Epidermal melanocyte (primary cell): ENCODE data around the gene SMIM45.

ENCODE experiments used
- DNase-seq: peaks from one replicate; pipeline ENCODE4 v3.0.0; 2011; ENCODE audit warnings: low spot score; ENCODE audit not compliant: insufficient read length

SMIM45 gene

GRCh38 chr22:41915786-41916493 lies 36.0 kb upstream of the SMIM45 start:
- no peak for DNase-seq

- DNase-seq: no peak
These were observed 35.1 kb upstream of the SMIM45 start for GRCh38 chr22:41916745-41917358.

- no peak for DNase-seq
These were observed 34.5 kb upstream of the SMIM45 start for GRCh38 chr22:41917375-41917902.

GRCh38 chr22:41917903-41918791 lies 33.8 kb upstream of the SMIM45 start:
- no peak for DNase-seq

GRCh38 chr22:41919357-41920224 lies 32.4 kb upstream of the SMIM45 start:
- DNase-seq: peak; percentile 79

- DNase-seq: no peak
These were observed 31.5 kb upstream of the SMIM45 start for GRCh38 chr22:41920271-41920976.

GRCh38 chr22:41922328-41922727 lies 29.6 kb upstream of the SMIM45 start:
- DNase-seq: no peak

GRCh38 chr22:41922940-41923594 lies 28.9 kb upstream of the SMIM45 start:
- no peak for DNase-seq

- DNase-seq: no peak
These were observed 28.2 kb upstream of the SMIM45 start for GRCh38 chr22:41923595-41924276.

- DNase-seq: no peak
These were observed 26.0 kb upstream of the SMIM45 start for GRCh38 chr22:41925783-41926460.

GRCh38 chr22:41927813-41928212 lies 24.1 kb upstream of the SMIM45 start:
- no peak for DNase-seq

- no peak for DNase-seq
These were observed 23.1 kb upstream of the SMIM45 start for GRCh38 chr22:41928593-41929417.

GRCh38 chr22:41929418-41929810 lies 22.5 kb upstream of the SMIM45 start:
- no peak for DNase-seq

GRCh38 chr22:41931701-41932269 lies 20.2 kb upstream of the SMIM45 start:
- DNase-seq: no peak

GRCh38 chr22:41932353-41932752 lies 19.6 kb upstream of the SMIM45 start:
- no peak for DNase-seq

GRCh38 chr22:41933411-41934177 lies 18.4 kb upstream of the SMIM45 start:
- no peak for DNase-seq
